Fibroblast of skin of scalp (primary cell): Measurements from ENCODE around the gene NAGLU.
"Not testable (repeated sequence)": the region's sequence is repeated elsewhere in the genome, so short reads cannot be mapped to it uniquely, and the experiment has no call there.

ENCODE experiments used
- DNase-seq: peaks from one replicate; pipeline ENCODE4 v3.0.0-alpha.2; 2013

NAGLU gene

GRCh38 chr17:42521666-42522262 is 14.3 kb upstream of the NAGLU start:
- peak; percentile 30 for DNase-seq

DNA sequence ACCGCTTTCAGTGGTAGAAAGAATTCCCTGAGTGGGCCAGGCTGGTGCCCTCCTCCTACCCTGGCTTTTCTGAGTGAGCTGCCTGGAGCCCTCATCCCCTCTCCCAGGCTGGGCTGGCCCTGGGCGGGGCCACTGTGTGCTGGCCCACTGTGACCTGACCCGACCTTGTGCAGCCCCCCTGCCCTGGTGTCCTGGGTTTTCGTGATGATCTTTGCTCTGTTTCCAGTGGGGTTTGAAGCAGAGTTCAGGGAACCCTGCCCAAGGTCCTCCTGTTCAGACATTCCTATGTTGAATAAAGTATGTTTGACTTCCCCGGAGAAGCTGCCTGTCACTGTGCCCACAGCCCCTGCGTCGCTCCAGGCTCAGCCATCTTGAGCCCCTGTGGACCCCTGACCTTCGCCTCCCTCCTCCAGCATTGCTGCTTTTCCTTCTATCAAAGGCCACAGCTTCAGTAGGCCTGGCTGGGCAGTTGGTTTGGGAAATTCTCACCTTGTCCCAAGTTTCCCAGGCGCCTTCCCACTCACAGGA is 13.7 kb upstream of the NAGLU start:
- DNase-seq: no peak

GRCh38 chr17:42522798-42523278 is 13.2 kb upstream of the NAGLU start:
- DNase-seq: no peak

DNA sequence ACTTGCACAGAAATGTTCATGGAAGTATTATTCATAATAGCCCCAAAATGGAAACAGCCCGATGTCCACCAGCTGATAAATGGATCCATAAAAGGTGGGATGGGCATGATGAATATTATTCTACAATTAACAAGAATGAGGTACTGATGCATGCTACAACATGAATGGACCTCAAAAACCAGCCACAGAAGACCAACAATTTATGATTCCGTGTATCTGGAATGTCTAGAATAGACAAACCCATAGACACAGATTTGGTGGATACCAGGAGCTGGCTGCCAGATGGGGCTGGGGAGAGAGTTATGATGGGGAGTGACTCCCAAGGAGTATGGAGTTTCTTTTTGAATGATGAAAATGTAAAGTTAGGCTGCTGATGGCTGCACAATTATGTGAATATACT is 10.8 kb upstream of the NAGLU start:
- DNase-seq: peak; percentile 92

DNA sequence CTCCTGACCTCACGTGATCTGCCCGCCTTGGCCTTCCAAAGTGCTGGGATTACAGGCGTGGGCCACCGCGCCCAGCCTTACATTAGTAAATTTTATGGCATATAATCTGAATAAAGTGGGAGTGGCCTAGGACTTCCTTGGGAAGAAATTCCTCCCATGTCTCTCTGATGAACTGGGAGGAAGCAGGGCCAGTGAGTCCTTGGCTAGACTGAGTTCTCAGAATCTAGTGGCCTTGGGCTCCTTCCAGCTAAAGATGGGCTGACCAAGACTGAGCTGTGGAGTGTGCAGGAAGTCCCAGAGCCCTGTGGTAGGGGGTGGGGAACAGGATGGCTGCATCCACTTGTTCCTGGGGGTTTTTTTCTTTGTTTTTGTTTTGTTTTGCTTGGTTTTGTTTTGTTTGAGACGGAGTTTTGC is 10.0 kb upstream of the NAGLU start:
- peak; percentile 90 for DNase-seq

GRCh38 chr17:42527932-42528331 is 8.1 kb upstream of the NAGLU start:
- DNase-seq: no peak

GRCh38 chr17:42529061-42529460 is 7.0 kb upstream of the NAGLU start:
- no peak for DNase-seq

GRCh38 chr17:42530952-42531454 is 5.0 kb upstream of the NAGLU start:
- no peak for DNase-seq

DNA sequence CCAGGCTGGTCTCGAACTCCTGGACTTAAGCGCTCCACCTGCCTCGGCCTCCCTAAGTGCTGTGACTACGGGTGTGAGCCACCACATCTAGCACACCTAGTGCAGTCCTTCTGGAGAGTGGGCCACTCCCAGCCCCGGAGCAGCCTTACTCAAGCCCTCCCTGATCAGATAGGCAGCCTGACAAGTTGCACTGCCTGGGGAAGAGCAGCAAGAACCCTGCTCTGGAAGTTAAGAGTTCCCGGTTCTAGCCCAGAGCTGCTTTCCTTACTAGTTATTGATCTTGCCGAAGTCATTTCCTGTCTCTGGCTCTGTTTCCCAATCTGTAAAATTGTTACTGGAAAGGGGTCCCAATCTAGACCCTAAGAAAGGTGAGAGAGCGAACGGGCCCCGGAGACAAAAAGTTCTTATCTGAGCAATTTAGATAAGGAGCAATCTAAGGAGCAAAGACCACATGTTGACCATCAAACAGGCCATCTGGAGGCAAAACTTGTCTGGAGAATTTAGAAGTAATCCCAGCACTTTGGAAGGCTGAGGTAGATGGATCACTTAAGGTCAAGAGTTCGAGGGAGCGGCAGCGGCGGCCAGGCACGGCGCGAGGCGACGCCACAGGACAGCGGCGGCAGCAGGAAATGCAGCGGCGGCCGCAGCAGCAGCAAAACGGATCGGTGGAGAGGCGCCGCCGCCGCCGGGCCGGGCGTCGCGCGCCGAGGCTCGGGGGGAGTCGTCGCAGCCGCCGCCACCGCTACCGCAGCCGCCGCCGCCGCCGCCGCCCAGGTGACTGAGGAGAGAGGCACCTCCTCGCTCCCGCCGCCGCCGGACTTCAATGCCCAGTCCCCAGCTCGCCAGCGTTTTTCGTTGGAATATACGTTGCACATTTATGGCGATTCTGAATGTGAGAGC is 4.3 kb upstream of the NAGLU start:
- peak; percentile 57 for DNase-seq

GRCh38 chr17:42535155-42536047 is 640 bp upstream of the NAGLU start:
- DNase-seq: no peak

- peak; percentile 81 for DNase-seq
Measured at GRCh38 chr17:42536372-42537155, 523 bp downstream of the NAGLU start.

DNA sequence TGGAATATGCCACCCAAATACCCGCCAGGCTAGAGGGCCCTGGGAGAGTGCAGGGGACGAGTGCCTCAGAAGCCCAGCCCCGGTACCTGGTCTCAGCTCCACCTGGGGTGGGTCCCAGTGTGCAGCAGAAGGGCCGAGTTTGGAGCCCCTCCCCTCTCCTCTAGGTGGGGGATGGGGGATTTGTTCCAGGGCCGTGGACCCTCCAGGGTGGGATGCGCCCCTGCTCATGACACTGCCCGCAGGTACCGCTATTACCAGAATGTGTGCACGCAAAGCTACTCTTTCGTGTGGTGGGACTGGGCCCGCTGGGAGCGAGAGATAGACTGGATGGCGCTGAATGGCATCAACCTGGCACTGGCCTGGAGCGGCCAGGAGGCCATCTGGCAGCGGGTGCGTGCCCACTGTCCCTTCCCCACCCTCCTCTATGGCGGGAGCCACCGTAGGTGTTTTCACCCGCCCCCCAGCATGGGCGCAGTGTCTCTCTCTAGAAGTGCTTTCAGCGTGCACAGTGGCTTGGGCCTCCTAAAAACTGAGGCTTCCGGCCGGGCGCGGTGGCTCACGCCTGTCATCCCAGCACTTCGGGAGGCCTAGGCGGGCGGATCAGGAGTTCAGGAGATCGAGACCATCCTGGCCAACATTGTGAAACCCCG is 1.2 kb downstream of the NAGLU start:
- DNase-seq: no peak

DNA sequence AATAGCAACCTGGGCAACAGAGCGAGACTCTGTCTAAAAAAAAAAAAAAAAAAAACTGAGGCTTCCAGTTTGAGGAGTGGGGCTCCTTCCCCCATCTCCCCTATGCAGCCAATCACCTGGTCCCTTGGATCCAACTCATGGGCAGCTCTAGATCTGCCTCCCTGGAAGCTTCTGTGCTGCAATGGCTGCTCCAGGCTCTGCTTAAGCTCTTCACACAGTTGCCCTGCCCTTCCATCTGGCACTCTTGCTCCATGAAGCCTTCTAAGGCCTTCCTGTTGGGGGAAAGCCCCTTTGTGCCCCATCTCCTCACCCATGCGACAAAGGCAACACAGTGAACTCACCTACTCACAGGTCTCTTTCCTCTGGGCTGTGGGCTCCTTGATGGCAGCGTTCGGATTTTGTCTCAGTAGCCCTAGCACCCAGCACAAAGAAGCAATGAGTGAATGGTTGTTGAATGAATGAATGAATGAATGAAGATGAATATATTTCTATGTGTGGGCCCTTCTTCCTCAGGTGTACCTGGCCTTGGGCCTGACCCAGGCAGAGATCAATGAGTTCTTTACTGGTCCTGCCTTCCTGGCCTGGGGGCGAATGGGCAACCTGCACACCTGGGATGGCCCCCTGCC is 1.9 kb downstream of the NAGLU start:
- no peak for DNase-seq

- no peak for DNase-seq
Measured at GRCh38 chr17:42538482-42538881, 2.4 kb downstream of the NAGLU start.

DNA sequence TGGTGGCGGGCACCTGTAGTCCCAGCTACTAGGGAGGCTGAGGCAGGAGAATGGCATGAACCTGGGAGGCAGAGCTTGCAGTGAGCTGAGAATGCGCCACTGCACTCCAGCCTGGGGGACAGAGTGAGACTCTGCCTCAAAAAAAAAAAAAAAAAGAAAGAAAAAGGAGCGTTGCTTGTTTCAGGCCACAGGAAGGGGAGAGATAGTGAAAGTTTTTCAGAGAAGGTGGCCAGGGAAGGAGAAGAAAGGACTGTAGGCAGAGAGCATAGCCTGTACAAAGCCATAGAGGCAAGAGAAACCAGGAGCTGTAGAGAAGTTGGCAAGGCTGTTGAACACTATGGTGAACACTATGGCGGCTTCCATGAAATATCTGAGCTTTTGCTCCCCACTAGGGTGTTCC is 4.5 kb downstream of the NAGLU start:
- DNase-seq: not testable (repeated sequence)

DNA sequence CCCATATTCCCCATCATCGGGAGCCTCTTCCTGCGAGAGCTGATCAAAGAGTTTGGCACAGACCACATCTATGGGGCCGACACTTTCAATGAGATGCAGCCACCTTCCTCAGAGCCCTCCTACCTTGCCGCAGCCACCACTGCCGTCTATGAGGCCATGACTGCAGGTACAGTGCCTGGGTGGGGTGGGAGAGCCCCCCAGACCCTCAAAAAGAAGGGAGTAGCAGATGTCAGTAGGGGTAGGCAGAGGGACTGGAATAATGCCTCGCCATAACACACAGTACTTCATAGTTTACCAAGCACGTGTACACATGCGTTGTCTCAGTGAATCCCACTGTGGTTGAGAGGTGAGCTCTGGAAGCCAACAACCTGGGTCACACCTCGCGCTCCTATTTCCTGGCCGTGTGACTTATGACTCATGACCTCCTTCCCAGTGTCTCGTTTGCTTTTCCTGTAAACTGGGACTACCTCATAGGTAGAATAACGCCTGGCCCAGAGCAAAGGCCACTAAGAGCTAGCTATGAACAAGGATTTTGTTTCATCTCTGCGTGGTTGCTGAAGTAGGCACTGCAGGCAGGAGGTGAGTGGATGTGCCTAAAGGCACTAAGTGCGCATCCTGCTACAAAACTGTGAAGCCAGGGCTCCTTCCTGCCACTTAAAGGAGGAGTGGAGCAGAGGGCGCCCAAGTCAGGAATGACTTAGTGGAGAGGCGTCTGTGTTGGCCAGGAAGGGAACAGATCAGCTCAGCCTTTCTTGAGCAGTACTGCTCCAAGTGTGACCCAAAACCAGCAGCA is 5.2 kb downstream of the NAGLU start:
- no peak for DNase-seq

DNA sequence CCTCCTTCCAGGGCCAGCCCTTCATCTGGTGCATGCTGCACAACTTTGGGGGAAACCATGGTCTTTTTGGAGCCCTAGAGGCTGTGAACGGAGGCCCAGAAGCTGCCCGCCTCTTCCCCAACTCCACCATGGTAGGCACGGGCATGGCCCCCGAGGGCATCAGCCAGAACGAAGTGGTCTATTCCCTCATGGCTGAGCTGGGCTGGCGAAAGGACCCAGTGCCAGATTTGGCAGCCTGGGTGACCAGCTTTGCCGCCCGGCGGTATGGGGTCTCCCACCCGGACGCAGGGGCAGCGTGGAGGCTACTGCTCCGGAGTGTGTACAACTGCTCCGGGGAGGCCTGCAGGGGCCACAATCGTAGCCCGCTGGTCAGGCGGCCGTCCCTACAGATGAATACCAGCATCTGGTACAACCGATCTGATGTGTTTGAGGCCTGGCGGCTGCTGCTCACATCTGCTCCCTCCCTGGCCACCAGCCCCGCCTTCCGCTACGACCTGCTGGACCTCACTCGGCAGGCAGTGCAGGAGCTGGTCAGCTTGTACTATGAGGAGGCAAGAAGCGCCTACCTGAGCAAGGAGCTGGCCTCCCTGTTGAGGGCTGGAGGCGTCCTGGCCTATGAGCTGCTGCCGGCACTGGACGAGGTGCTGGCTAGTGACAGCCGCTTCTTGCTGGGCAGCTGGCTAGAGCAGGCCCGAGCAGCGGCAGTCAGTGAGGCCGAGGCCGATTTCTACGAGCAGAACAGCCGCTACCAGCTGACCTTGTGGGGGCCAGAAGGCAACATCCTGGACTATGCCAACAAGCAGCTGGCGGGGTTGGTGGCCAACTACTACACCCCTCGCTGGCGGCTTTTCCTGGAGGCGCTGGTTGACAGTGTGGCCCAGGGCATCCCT is 7.4 kb downstream of the NAGLU start:
- no peak for DNase-seq

DNA sequence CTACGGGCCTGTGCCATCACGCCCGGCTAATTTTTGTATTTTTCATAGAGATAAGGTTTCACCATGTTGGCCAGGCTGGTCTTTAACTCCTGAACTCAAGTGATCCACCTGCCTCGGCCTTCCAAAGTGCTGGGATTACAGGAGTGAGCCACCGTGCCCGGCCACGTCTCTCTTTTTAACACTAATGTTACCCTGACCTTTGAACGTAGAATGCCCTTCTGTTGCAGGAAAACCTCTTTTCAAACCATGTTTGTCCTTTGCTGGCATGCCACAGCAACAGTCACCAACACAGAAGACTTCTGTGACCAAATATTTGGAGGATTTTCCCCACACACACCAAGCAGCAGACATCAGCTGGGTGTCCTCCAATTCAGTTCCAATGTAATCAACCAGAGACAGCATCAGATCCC is 8.8 kb downstream of the NAGLU start:
- DNase-seq: no peak
